SHP77 (cell line): ENCODE measurements around the gene TMEM259.

Experiments
- DNase-seq, 2 experiments: peaks; one replicate each; lab custom pipeline; 2025; lab: John Stamatoyannopoulos, UW

TMEM259 gene

GRCh38 chr19:1055886-1056620 lies 35.1 kb upstream of the TMEM259 start:
- DNase-seq: no peak

GRCh38 chr19:1055028-1055425 lies 34.1 kb upstream of the TMEM259 start:
- no peak for DNase-seq

- no peak for DNase-seq
These were observed 33.4 kb upstream of the TMEM259 start for GRCh38 chr19:1054102-1055027.

GRCh38 chr19:1053176-1054101 lies 32.5 kb upstream of the TMEM259 start:
- no peak for DNase-seq

- DNase-seq: no peak
These were observed 31.5 kb upstream of the TMEM259 start for GRCh38 chr19:1052349-1052975.

- DNase-seq: no peak
These were observed 30.9 kb upstream of the TMEM259 start for GRCh38 chr19:1051791-1052190.

GRCh38 chr19:1050989-1051788 lies 30.3 kb upstream of the TMEM259 start:
- DNase-seq: no peak

GRCh38 chr19:1049800-1050199 lies 28.9 kb upstream of the TMEM259 start:
- no peak for DNase-seq

- no peak for DNase-seq
These were observed 28.2 kb upstream of the TMEM259 start for GRCh38 chr19:1049106-1049505.

- no peak for DNase-seq
These were observed 26.8 kb upstream of the TMEM259 start for GRCh38 chr19:1047696-1048147.

GRCh38 chr19:1046836-1047695 lies 26.1 kb upstream of the TMEM259 start:
- DNase-seq: no peak

- no peak for DNase-seq
These were observed 25.2 kb upstream of the TMEM259 start for GRCh38 chr19:1046117-1046626.

- DNase-seq: peak; percentile 63 to 73
These were observed 24.3 kb upstream of the TMEM259 start for GRCh38 chr19:1045247-1045603.

- DNase-seq: no peak
These were observed 22.0 kb upstream of the TMEM259 start for GRCh38 chr19:1042689-1043511.

GRCh38 chr19:1041835-1042685 lies 21.1 kb upstream of the TMEM259 start:
- DNase-seq: no peak

- DNase-seq: no peak
These were observed 20.4 kb upstream of the TMEM259 start for GRCh38 chr19:1041272-1041834.
